Mammary epithelial cell (primary cell): Measurements from ENCODE around the gene MARCHF10.
"Not testable (repeated sequence)": the region's sequence is repeated elsewhere in the genome, so short reads cannot be mapped to it uniquely, and the experiment has no call there.

Experiments
- CTCF ChIP-seq, 2 donors: IDR thresholded peaks in 1 of 2; conservative IDR thresholded peaks in 1 of 2; 2 replicates each; pipeline ENCODE4 v1.5.1; 2011 to 2012; ENCODE audit warnings: inconsistent platforms in 2 of 2, low read length in 2 of 2, mild to moderate bottlenecking in 2 of 2, control low read depth in 1 of 2, low read depth in 1 of 2; ENCODE audit not compliant: insufficient read depth in 1 of 2; ENCODE audit errors: extremely low read depth in 1 of 2
- EZH2 ChIP-seq: IDR thresholded peaks from 2 replicates; pipeline ENCODE4 v1.6.1; 2012; ENCODE audit warnings: low read length, inconsistent platforms, borderline replicate concordance

GRCh38 chr17:62695093-62695738 is 112.9 kb downstream of the MARCHF10 start:
- not testable (repeated sequence) for TF ChIP-seq CTCF (conservative IDR thresholded peaks at IDR 0.05 in 1 of 2, IDR thresholded peaks at IDR 0.05 in 1 of 2; ENCODE audit: extremely low read depth in 1 of 2, insufficient read depth in 1 of 2, low read depth in 1 of 2, low read length in 2 of 2); EZH2
